HG02759 (cell line): ENCODE data around the gene FFAR4.

Experiments used
- ATAC-seq: cut with Tn5 transposase; IDR thresholded peaks from one replicate; pipeline ENCODE4 v1.9.1; 2021; ENCODE audit warnings: mild to moderate bottlenecking, moderate library complexity; ENCODE audit not compliant: unreplicated experiment

Gene FFAR4

DNA sequence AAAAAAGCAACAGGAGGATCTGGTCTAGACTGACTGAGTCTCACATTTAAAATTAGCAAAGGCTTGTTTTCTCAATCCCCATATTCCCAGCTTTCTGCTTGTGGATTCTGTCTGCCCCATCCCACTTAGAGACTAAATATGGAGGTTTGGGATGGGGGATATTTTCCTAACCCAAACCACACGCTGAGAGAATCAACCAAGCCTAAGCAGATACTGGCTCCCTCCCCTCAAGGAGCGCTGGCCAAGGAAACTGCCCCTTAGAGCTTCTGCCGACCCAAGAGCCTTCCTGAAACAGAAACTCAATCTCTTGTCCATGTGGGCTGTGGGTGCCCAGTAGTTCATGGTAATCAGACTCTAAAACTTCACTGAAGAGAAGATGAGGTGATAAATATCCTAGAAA, 3.9 kb downstream of the FFAR4 start:
- ATAC-seq = no peak

DNA sequence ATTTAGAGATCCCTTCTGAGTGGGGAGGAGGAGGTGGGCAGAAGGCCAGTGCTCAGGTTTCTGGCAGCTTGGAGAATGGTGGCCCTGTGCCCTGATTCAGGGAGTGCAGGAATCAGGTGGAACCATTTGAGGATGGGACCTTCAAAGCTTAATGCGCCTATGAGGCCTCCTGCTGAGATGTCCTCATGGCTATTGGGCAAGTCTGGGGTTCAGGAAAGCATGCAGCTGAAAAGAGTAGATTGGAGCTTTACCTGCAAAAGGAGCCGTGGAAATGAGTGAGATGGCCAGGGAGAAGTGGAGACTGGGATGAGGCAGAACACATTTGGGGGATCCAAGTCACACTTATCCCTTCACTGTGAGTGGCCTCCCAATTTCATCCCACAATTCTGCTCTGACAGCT, 6.1 kb downstream of the FFAR4 start:
- no peak for ATAC-seq

DNA sequence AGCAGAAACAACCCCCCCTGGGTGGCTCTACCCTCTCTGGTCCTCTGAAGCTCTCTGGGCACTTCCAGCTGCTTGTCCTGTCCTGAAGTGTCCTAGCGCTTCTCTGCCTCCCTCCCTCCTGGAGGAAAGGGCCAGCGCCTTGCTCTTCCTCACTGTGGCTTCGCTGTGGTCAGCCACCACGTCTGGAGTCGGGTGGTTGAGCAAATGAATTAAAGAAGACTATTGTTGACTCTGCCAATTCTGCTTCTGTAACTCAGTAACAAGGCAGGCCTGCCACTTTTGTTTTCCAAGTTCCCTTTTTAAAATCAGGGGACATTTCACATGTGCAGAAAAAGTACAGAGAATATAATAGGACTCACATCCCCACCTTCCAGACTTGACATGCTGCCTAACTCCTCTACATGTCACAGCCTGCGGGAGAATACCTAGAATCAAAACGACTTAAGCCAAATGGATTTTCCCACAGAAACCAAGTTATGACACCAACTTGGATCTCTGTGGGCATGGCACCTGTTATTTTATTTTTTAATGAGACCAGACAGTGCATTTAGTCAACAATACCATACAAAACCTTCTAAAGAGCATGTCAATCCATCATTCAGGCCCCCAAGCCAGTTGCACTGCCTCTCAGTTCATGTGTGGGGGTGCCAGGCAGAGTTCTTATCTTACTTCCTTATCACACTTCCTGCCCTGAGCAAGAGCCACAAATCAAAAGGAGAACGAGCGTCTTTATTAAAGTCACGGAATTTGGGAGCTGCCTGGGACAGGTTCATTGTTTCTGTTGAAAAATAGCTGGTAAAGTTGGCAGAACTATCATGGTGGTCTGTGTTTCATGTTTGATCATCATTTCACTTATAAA, 6.8 kb downstream of the FFAR4 start:
- ATAC-seq = no peak

DNA sequence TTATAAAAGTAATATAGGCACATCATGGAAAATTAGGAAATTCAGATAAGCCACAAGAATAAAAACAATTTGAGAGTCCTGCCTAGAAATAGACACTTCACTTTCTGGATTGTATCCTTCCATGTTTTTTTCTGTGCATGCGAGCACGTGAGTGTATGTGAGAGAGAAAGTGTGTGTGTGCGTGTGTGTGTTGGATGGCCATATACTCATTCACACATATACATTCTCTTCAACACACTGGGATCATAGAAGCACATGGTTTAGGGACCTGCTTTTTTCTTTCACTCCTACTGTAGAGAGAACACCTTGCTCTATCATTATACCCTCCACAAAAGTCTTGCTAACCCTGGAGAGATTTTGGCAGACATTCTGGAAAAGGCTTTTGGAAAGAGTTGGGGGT, 7.5 kb downstream of the FFAR4 start:
- no peak for ATAC-seq

DNA sequence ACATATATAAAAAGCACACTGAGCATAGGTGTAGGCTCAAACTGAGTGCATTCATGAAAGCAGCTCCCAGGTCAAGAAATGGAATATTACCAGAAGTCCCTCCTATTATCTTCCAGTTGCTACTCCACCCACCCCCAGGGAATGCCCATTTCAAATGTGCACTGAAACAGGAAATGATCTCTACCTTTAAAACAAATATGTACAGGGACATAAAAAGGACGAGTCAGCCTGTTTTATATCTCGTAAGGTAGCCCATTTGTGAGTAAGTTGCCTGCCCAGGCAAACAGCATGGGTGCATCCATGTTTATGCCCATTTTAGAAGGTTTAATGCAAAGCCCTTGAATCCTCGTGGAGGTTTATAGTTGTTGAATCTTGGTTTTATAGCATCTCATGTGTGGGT, 10.4 kb downstream of the FFAR4 start:
- no peak for ATAC-seq

DNA sequence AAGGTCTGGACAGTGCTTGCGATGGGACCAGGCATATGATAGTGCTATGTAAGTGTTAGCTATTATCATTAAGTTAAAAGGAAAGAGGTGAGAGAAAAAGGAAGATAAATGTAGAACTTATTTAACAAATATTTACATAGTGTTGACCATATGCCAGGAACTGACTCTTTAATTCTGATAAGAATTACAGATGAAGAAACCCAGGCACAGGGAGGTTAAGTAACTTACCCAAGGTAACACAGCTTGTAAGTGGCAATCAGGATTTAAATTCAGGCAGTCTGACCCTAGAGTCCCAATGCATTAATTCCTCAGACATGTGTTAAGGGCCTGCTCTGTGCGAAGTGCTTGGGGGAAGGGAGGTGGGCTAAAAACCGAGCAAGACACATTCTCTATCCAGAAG, 11.1 kb downstream of the FFAR4 start:
- no peak for ATAC-seq

DNA sequence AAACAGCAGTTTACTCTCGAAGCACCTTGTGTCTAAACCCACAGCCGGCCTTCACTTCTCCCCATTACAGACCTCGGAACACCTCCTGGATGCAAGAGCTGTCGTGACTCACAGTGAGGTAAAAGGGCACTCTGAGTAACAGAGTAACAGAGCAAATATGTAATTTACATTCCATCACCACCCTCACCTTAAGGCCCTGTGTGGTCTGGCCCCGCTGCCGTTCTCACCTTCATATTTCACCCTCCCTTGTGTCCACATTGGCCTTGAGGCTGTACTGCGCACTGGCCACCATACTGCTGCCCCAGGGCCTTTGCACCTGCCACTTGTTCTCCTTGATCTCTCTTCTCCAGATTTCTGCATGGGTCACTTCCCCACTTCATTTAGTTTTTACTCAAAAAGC, 12.6 kb downstream of the FFAR4 start:
- ATAC-seq = no peak

DNA sequence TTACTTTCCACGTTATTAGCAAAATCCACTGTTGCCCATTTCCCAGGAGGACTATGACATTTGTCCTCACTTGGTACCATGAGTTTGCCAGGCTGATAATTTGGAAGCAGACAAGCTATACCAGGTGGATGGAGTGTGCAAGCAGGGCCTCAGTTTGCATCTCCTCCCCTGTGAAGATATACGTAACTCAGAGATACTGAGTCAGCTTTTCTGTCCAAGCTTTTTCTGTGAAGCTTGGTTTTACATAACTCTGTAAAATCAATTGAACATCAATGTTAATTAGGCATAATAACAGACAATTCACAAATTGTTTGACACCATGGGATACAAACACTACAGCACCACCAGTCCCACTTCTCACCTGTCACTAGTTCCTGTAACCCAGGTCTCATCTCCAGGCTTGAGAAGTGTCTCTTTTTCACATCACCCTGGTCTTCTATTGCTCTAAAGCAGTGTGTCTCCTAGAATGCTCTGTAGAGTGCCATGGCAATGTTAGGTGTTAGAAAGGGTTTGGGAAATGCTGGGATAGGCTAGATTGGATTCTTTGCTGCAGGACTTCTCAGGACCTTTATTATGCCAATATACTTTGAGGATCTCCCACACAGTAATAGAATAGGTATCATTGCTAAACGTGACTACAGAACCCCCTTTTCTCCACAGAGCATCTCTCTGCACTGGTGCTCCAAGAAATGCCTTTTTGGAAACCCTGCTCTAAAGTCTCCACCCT, 13.7 kb downstream of the FFAR4 start:
- ATAC-seq = no peak

DNA sequence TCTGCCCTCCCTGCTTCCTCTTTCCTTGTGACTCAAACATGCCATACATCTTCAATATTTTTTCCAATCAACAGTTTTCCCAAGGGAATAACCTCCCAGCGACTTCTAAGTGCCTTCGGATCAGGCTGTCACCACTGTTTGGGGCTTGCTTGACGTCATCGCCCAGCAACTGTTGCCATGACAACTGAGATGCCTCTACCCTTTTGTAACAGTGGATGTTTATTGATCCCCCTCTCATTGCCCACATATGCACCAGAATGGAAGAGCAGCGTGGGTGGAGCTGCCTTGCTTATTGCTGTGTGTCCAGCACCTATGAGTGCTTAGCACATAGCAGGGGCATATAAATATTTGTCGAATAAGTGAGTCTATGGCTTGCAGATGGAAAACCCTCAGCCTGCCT, 14.4 kb downstream of the FFAR4 start:
- no peak for ATAC-seq

DNA sequence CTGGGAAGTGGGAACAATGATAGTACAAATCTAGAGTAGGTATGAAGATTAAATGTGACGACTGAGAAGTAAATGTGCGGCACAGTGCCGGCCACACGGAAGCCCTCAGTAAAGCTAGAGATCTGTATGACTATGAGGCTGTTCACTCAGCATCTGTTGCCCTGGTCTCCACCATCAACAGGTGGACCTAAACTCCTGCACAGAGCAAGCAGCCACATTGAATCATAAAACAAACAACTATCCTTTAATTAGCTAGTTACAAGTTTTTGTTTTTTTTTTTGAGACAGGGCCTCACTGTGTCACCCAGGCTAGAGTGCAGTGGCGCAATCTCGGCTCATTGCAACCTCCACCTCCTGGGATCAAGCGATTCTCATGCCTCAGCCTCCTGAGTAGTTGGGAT, 18.0 kb downstream of the FFAR4 start:
- no peak for ATAC-seq

DNA sequence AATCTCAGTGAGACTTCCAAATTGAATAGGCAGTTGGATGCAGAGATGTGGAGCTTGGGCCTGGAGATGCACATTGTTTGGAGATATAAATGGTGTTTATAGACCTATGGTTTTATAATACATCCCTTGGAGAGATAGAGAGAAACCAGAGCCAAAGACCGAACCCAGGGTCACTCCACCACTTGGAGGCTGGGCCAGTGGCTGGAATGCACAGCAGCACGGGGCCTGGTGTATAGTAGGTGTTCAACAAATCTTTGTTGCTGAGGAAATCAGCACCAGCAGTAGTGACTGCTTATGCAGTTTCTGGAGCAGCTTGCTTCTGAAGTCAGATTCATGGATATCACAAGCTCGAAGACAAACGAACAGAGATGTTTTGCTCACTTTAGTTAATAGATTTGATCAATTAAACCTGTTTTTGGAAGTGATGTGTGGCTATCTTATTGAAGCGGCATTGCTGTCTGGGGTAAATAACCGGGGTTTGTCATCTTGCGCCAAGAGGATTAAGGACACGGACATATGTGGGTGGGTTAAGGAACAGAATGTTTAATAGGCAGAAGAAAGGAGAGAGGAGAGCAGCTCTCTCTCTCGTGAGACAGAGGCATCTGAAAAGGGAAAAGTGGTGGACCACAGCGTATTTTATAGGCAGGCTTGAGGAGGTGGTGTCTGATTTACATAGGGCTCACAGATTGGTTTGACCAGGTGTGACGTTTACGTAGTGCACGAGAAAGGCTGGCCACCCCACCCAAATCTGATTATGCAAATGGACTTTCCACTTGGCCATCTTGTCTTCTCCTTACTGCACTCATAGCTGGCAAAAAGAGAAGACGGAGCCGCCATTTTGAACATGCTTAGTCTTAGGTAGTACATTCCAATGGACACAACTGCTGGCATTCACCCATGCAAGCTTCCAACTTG, 23.4 kb downstream of the FFAR4 start:
- no peak for ATAC-seq

DNA sequence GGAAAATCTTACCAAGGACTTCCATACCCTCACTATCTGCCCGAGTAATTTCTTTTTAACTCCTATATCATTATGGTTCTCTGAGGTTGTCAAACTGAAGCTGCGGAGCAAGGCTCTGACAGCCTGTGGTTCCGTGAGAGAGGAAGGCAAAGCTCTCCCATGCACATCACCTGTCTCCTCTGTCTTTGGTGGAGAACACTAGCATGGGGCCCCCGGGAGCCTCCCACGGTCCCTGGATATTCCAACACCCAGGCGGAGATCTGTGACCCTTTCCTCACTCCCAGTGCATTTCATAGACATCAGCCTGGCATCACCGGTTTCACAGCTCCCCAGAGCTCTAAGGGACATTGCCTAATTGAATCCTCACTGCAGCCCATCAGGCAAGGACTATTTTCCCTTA, 24.2 kb downstream of the FFAR4 start:
- ATAC-seq = no peak

DNA sequence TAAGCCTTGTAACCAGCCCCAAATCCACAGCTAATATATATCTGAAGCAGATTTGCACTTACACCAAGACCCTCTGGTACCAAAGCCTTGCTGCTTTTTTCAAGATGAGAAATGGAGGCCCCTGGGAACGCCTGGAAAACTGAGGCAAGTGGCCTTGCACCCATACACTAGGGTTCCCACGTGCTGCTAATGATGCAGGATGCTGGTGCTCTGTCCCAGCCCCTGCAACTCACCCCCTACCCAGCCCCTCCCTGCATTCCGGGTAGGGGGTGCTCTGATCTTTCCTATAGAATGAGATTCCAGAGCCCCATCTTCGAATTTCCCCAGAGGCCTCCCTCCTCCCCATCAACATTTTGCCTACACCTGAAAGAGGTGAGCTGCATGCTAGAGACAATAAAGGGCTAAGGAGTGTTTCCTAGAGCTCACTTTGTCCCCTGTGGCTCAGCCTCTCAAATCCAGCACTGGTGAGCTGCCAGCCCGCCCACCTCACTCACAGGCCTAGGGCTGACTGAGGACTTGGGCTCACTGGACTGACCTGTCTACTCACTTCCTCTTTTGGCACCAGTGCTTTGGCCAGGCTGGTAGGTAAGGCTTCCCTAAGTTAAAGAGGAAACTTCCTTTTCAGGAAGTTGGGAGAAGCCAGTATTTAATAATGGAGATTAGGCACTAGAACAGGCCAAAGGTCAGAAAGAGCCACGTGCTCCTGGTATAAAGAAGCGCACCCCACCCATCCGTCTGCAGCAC, 24.8 kb downstream of the FFAR4 start:
- no peak for ATAC-seq

DNA sequence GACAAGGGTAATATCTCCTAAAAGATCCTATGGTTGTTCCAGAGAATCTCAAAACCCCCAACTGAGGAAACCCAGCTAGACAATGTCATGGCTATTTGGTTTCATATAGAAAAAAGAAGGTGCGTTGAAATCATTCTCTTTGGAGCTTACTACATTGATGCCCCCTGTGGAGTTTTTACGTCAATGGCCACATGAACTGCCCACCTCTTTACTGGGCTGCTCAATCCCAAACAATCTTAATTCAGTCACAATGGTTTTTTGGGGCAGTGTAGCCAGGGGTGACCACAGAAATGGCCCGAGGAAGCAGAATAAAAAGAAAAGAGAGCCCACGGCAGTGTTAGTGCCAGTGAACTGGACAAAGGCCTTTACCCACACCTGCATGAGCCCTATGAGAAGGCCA, 26.8 kb downstream of the FFAR4 start:
- no peak for ATAC-seq

DNA sequence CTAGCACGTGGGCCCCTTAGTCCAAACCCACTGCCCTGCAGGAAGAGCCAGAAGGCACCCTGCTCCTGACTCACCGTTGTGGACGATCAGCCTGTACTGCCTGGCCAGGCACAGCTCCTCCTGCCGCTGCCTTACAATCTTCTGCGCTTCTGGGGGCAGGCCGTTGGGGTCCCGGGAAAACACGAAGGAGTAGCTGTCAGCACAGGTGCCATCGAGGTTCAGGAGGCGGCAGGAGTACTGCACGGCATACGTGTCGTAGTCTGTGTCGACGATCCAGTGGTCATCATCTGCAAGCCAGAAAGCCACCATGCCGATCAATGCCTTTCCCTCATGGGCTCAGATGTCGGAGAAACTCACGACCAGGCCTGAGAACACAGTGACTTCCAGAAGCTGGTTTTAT, 27.3 kb downstream of the FFAR4 start:
- no peak for ATAC-seq

DNA sequence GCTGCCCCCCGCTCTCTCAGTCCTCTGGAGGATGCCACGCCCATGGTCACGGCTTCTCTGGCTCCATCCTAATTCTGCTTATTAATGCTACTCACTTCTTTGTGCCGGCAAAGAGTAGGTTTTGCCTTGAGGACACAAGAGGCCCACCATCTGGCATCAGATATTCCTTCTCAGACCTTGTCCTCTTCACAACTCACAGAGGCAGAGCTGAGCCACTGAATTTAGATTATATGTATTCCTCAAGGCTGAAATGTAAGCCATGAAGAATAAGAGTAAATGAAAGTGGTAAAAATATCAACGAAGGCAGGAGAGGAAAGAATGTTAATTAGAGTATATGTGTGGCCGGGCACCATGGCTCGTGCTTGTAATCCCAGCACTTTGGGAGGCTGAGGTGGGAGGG, 28.1 kb downstream of the FFAR4 start:
- no peak for ATAC-seq

DNA sequence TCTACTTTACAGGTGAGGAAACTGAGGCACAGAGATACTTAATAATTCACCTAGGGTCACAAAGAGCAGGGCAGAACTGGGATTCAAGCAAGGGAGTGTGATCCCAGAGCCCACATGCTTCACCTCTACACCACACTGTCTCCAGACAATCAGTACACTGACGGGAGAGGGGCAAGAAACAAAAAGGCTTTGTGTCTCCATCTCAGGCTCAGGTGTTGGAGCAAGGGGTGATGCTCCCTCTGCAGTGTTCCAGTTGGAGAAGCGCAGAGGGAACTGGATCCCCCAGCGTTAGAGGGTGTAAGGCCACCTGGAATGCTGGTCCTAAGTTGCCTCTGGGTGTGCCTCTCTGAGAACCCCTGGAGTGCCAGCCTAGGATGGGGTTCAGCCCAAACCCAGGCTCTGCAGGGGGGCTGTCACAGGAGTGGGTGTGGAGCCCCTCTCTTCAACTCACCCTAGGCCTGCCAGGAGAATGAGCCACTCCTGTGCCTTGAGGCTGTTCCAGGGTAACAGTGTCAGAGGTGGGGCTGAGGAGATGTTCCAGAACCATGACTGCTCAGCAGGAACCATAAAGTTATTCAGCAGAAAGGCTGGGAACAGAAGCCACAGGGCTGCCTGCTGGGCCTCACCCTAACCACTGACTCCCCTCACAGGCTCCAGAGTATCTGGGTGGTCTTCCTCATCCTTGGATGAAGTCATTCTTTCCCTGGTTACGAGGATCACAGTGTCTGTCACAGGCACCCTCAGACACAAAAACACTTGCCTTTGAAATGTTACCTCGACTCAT, 29.1 kb downstream of the FFAR4 start:
- ATAC-seq = no peak

DNA sequence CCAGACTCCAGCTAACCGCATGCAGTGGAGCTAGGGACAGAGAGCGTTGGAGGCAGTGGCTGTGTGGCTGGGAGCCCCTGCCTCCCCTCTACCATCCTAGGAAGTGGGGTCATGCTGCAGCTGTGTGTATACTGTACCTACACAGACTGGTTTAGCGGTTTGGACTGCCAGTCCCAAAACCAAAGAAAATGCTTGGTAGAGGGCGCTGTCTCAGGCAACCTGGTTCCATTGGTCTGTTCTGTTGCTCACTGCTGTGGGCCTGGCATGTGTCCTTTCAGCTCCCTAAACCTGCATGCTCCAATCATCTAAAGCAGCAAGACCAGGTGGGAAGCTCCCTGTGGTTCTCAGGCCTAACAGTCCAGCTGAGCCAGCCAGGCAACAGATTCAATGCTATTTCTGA, 30.1 kb downstream of the FFAR4 start:
- ATAC-seq = no peak

DNA sequence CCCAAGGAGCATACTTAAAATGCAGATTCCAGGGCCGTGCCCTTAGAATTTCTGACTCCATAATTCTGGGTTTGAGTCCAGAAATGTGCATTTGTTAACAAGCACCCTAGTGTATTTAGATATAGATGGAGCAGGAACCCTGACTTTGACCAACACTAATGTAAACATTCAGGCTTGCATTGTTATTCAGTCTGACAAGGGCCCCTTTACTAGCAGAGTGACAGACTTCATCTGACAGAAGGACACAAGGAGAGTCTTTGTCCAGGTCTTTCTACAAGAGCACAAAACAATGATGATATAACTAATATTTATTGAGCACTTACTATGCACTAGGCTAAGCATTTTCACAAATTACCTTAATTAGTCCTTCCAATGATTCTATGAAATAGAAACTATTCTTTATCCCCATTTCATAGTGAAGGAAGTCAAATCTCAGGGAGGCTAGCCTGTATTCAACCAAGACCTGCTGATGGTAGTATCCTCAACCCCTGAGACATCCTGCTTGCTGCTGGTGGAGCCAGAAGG, 30.7 kb downstream of the FFAR4 start:
- no peak for ATAC-seq

DNA sequence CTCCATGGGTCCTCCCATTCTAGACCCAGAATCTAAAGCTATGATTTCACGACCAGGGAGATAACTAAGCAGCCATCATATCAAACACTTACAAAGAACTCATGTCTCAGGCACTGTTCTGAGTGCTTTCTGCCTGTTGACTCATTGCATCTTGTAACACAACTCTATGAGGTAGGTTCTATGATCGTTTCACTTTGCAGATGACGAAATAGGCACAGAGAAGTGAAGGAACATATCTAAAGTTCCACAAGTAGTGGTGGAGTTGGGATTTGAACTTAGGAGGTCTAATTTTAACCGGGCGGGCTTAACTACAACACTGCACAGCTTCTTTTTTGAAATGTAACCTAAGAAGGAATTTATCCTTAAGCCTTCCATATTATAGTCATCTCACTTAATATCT, 31.7 kb downstream of the FFAR4 start:
- no peak for ATAC-seq
